OCI-LY1 (cell line): Measurements from ENCODE around the gene TIGD1.

ENCODE experiments used
- EZH2 ChIP-seq: fragments of 200-600 bp; sonication (generic), shearing (Covaris generic); IDR thresholded peaks from 2 replicates; pipeline ENCODE4 v1.8.0; 2017; ENCODE audit warnings: borderline replicate concordance, mixed run types, mild to moderate bottlenecking, antibody characterized with exemption, low read length, moderate library complexity, mixed read lengths
- TF ChIP-seq, protein P1 (sequence below): fragments of 200-600 bp; sonication (generic), shearing (Covaris generic); IDR thresholded peaks from 2 replicates; pipeline ENCODE4 v1.5.1; 2017; ENCODE audit warnings: mild to moderate bottlenecking, antibody characterized with exemption, low read length, moderate library complexity, mixed read lengths

DNA sequence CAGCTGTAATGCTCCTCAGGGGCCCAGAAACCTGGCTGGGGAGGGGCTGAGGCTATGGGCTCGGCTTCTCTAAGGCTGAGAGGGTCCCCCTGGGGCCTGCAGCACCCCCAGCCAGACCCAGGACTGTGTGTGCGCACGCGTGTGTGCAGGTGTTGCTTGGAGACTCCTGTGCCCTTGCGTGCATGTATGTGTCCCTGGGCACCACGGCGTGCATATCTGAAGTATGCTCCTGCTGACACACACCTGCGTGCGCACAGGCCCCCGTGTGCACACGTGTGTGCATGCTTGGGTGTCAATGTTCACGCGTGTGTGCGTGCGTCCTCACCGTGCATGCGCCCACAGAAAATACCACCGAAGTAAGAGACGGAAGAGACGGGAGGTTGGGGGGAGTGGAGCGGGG is 47.8 kb downstream of the TIGD1 start:
- TF ChIP-seq, protein P1, sequence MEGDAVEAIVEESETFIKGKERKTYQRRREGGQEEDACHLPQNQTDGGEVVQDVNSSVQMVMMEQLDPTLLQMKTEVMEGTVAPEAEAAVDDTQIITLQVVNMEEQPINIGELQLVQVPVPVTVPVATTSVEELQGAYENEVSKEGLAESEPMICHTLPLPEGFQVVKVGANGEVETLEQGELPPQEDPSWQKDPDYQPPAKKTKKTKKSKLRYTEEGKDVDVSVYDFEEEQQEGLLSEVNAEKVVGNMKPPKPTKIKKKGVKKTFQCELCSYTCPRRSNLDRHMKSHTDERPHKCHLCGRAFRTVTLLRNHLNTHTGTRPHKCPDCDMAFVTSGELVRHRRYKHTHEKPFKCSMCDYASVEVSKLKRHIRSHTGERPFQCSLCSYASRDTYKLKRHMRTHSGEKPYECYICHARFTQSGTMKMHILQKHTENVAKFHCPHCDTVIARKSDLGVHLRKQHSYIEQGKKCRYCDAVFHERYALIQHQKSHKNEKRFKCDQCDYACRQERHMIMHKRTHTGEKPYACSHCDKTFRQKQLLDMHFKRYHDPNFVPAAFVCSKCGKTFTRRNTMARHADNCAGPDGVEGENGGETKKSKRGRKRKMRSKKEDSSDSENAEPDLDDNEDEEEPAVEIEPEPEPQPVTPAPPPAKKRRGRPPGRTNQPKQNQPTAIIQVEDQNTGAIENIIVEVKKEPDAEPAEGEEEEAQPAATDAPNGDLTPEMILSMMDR: no peak
- TF ChIP-seq EZH2: no peak
